NCI-H82 (cell line): Measurements from ENCODE around the gene SMARCB1.
A peak's percentile ranks its signal among the peaks of the same experiment; 100 is the strongest.

Experiments
- DNase-seq: peaks from one replicate; lab custom pipeline; 2025; lab: John Stamatoyannopoulos, UW

The SMARCB1 gene

GRCh38 chr22:23803001-23803819 is 16.4 kb downstream of the SMARCB1 start:
- DNase-seq = no peak

GRCh38 chr22:23804781-23805291 is 18.1 kb downstream of the SMARCB1 start:
- DNase-seq = no peak

- DNase-seq = no peak
Observed at GRCh38 chr22:23806837-23807236, 20.1 kb downstream of the SMARCB1 start.

GRCh38 chr22:23812378-23812777 is 25.6 kb downstream of the SMARCB1 start:
- no peak for DNase-seq

GRCh38 chr22:23815541-23816155 is 28.9 kb downstream of the SMARCB1 start:
- DNase-seq = no peak

GRCh38 chr22:23816156-23816976 is 29.6 kb downstream of the SMARCB1 start:
- peak; percentile 82 for DNase-seq

GRCh38 chr22:23817146-23817545 is 30.4 kb downstream of the SMARCB1 start:
- no peak for DNase-seq

- no peak for DNase-seq
Observed at GRCh38 chr22:23818541-23818940, 31.8 kb downstream of the SMARCB1 start.

GRCh38 chr22:23820748-23821211 is 34.0 kb downstream of the SMARCB1 start:
- DNase-seq = no peak

GRCh38 chr22:23822101-23822671 is 35.4 kb downstream of the SMARCB1 start:
- DNase-seq = no peak

GRCh38 chr22:23823331-23823791 is 36.6 kb downstream of the SMARCB1 start:
- no peak for DNase-seq

GRCh38 chr22:23824476-23825245 is 37.9 kb downstream of the SMARCB1 start:
- DNase-seq = no peak

GRCh38 chr22:23825246-23825905 is 38.6 kb downstream of the SMARCB1 start:
- DNase-seq = no peak

GRCh38 chr22:23826510-23827350 is 40.0 kb downstream of the SMARCB1 start:
- no peak for DNase-seq

GRCh38 chr22:23827351-23827995 is 40.7 kb downstream of the SMARCB1 start:
- no peak for DNase-seq

- no peak for DNase-seq
Observed at GRCh38 chr22:23828800-23829680, 42.3 kb downstream of the SMARCB1 start.

- DNase-seq = no peak
Observed at GRCh38 chr22:23829845-23830372, 43.1 kb downstream of the SMARCB1 start.

- DNase-seq = no peak
Observed at GRCh38 chr22:23831261-23831660, 44.5 kb downstream of the SMARCB1 start.
